Activated CD8-positive, alpha-beta T cell treated with anti-CD3 and anti-CD28 coated beads for 36 hours (primary cell): Measurements from ENCODE around the gene ARHGEF19. TPM values are rescaled to one million over a fixed set of nuclear protein-coding genes. Genes with fewer than 3 reads are reported as not detected.
A peak's percentile ranks its signal among the peaks of the same experiment; 100 is the strongest.
"Not testable (repeated sequence)": the region's sequence is repeated elsewhere in the genome, so short reads cannot be mapped to it uniquely, and the experiment has no call there.

Source experiments
- ATAC-seq: fragments of 200-7000 bp; cut with Tn5 transposase; one replicate; pipeline ENCODE4 v1.10.0; 2021; ENCODE audit warnings: mild to moderate bottlenecking, moderate library complexity
- CTCF ChIA-PET: fragments of 350-600 bp; sonication (Branson Sonifier 250); formaldehyde crosslinking; loops from one replicate; lab custom pipeline; 2021; ENCODE audit warnings: antibody characterized with exemption; lab: Charles Lee
- POLR2A ChIA-PET: fragments of 350-600 bp; sonication (Branson Sonifier 250); formaldehyde crosslinking; loops from one replicate; lab custom pipeline; 2021; ENCODE audit warnings: antibody characterized with exemption; lab: Charles Lee
- DNase-seq: peaks from one replicate; pipeline ENCODE4 v3.0.0-alpha.2; 2020
- H3K27ac Mint-ChIP-seq: one replicate; pipeline ENCODE4 v1.8.0; 2021; ENCODE audit warnings: mild to moderate bottlenecking, mixed read lengths
- H3K27me3 Mint-ChIP-seq: one replicate; pipeline ENCODE4 v1.8.0; 2021; ENCODE audit warnings: mixed read lengths
- H3K36me3 Mint-ChIP-seq: one replicate; pipeline ENCODE4 v1.8.0; 2021; ENCODE audit warnings: low read depth, mixed read lengths
- H3K4me1 Mint-ChIP-seq: one replicate; pipeline ENCODE4 v1.8.0; 2021; ENCODE audit warnings: low read depth, mixed read lengths
- H3K4me3 Mint-ChIP-seq: one replicate; pipeline ENCODE4 v1.8.0; 2021; ENCODE audit warnings: mild to moderate bottlenecking, moderate library complexity, mixed read lengths
- H3K9me3 Mint-ChIP-seq: one replicate; pipeline ENCODE4 v1.8.0; 2021; ENCODE audit warnings: mixed read lengths
- intact Hi-C: fragments of 100-400 bp; cut with micrococcal nuclease; formaldehyde crosslinking; loops from one replicate; pipeline ENCODE4 v1.10.0; 2022
- total RNA-seq, 2 experiments: library from RNA; stranded (reverse); gene quantifications; one replicate each; pipeline ENCODE4 v1.2.3, GENCODE V29; 2021
- TF ChIP-seq, protein P1 (sequence below): fragments of 200-600 bp; IDR thresholded peaks from one replicate; pipeline ENCODE4 v1.8.0; 2022; ENCODE audit warnings: antibody characterized with exemption, mild to moderate bottlenecking

ARHGEF19 gene
- total RNA-seq, result 1 to 10 TPM; 5.7 to 7.4 TPM

GRCh38 chr1:16212251-16212961, at the start of gene ARHGEF19:
Gene ARHGEF19, minus strand, starts transcription at chr1:16212652. Its CDS starts 3,598 bp downstream, at chr1:16209054.
- no peak for ATAC-seq
- H3K36me3 Mint-ChIP-seq, result no peaks in the 10 kb centered on the region
- no peak within 1 kb of the TSS for H3K4me3 Mint-ChIP-seq
- H3K27ac Mint-ChIP-seq, result no peak within 1 kb of the TSS
- intact Hi-C loops, result no loop called here
- no peaks in the 10 kb centered on the region for H3K9me3 Mint-ChIP-seq
- peaks cover 15% of the 10 kb centered on the region for H3K4me1 Mint-ChIP-seq
- DNase-seq, result no peak
- CTCF ChIA-PET, result interaction anchor here (1.0 kb wide), 1 partner anchor 8 kb away, joined by 3 read pairs; no protein-coding TSS in a partner anchor
- TF ChIP-seq, protein P1, sequence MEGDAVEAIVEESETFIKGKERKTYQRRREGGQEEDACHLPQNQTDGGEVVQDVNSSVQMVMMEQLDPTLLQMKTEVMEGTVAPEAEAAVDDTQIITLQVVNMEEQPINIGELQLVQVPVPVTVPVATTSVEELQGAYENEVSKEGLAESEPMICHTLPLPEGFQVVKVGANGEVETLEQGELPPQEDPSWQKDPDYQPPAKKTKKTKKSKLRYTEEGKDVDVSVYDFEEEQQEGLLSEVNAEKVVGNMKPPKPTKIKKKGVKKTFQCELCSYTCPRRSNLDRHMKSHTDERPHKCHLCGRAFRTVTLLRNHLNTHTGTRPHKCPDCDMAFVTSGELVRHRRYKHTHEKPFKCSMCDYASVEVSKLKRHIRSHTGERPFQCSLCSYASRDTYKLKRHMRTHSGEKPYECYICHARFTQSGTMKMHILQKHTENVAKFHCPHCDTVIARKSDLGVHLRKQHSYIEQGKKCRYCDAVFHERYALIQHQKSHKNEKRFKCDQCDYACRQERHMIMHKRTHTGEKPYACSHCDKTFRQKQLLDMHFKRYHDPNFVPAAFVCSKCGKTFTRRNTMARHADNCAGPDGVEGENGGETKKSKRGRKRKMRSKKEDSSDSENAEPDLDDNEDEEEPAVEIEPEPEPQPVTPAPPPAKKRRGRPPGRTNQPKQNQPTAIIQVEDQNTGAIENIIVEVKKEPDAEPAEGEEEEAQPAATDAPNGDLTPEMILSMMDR, result no peak
- H3K27me3 Mint-ChIP-seq, result no peaks in the 10 kb centered on the region
- POLR2A ChIA-PET, result no interaction called here

GRCh38 chr1:16262067-16262466, 49.6 kb upstream of the ARHGEF19 start:
- no peak overlapping the region for H3K27ac Mint-ChIP-seq
- DNase-seq, result no peak
- H3K4me3 Mint-ChIP-seq, result no peak overlapping the region
- ChIA-PET POLR2A (no interaction called here), CTCF (interaction anchor here (1.2 kb wide), 1 partner anchor 447 kb away, joined by 4 read pairs; no protein-coding TSS in a partner anchor)
- intact Hi-C loops, result no loop called here
- H3K27me3 Mint-ChIP-seq, result no peaks in the 10 kb centered on the region
- H3K36me3 Mint-ChIP-seq, result no peaks in the 10 kb centered on the region
- peaks cover 6% of the 10 kb centered on the region for H3K4me1 Mint-ChIP-seq
- ATAC-seq, result no peak
- TF ChIP-seq, protein P1, result no peak
- no peaks in the 10 kb centered on the region for H3K9me3 Mint-ChIP-seq

GRCh38 chr1:16260814-16261213, 48.4 kb upstream of the ARHGEF19 start:
- CTCF ChIA-PET, result interaction anchor here (1.0 kb wide), 1 partner anchor 469 kb away, joined by 3 read pairs; no protein-coding TSS in a partner anchor
- Mint-ChIP-seq H3K36me3 (peaks cover 2% of the 10 kb centered on the region), H3K27ac (no peak overlapping the region), H3K27me3 (no peaks in the 10 kb centered on the region), H3K4me1 (no peaks in the 10 kb centered on the region), H3K4me3 (no peak overlapping the region), H3K9me3 (no peaks in the 10 kb centered on the region)
- DNase-seq, result no peak
- ATAC-seq, result no peak
- intact Hi-C loops, result no loop called here
- TF ChIP-seq, protein P1, result no peak
- POLR2A ChIA-PET, result no interaction called here

DNA sequence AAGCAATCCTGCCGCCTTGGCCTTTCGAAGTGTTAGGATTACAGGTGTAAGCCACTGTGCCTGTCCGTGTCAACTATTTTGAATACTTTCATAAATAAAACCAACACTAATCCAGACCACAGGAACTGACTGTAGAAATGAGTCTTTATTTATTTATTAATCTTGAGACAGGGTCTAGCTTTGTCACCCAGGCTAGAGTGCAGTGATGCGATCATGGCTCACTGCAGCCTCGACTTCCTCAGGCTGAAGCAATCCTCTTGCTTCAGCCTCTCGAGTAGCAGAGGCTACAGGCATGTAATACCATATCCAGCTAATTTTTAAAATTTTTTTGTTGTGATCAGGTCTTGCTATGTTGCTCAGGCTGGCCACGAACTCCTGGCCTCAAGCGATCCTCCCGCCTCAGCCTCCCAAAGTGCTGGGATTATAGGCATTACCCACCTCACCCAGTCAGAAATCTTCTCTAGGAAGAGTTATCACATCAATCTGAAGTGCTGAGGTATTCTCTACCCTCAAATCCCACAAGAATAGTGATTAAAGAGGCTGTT, 46.2 kb upstream of the ARHGEF19 start:
- CTCF ChIA-PET, result interaction anchor here (0.8 to 1.4 kb wide), 4 partner anchors 9 to 15 kb away, joined by 3 to 5 read pairs (median 4); no protein-coding TSS in a partner anchor
- intact Hi-C loops, result no loop called here
- Mint-ChIP-seq H3K36me3 (peaks cover 2% of the 10 kb centered on the region), H3K27ac (peak overlapping the region; percentile 57), H3K9me3 (no peaks in the 10 kb centered on the region), H3K27me3 (no peaks in the 10 kb centered on the region), H3K4me1 (peaks cover 8% of the 10 kb centered on the region), H3K4me3 (no peak overlapping the region)
- DNase-seq (no peak), ATAC-seq (no peak)
- POLR2A ChIA-PET, result interaction anchor here (0.7 kb wide), 1 partner anchor 127 kb away, joined by 3 read pairs; no protein-coding TSS in a partner anchor
- TF ChIP-seq, protein P1, result no peak

DNA sequence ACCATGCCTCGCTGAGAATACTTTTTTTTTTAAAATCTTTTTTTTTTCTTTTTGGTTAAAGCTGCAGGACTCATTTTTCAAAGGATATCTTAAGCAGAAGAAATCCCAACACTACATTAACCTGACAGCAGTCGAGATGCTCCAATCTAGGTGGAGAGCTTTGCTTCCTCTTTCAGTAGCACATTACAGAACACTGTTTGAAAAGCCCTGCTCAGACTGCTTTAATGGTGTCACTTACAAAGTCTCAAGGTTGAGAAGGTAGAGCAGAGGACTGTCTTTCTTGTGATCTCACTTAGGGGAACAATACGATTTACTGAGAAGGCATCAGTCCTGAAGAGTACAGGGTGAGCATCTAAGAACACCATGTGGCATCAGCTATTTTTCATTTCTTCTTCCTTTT, 45.5 kb upstream of the ARHGEF19 start:
- ChIA-PET CTCF (interaction anchor here (0.8 to 1.4 kb wide), 4 partner anchors 9 to 15 kb away, joined by 3 to 5 read pairs (median 4); no protein-coding TSS in a partner anchor), POLR2A (interaction anchor here (0.7 kb wide), 1 partner anchor 128 kb away, joined by 3 read pairs; no protein-coding TSS in a partner anchor)
- DNase-seq, result no peak
- intact Hi-C loops, result no loop called here
- Mint-ChIP-seq H3K27ac (no peak overlapping the region), H3K9me3 (no peaks in the 10 kb centered on the region), H3K36me3 (peaks cover 2% of the 10 kb centered on the region), H3K4me1 (peaks cover 8% of the 10 kb centered on the region), H3K4me3 (no peak overlapping the region), H3K27me3 (no peaks in the 10 kb centered on the region)
- TF ChIP-seq, protein P1, result no peak
- ATAC-seq, result no peak

DNA sequence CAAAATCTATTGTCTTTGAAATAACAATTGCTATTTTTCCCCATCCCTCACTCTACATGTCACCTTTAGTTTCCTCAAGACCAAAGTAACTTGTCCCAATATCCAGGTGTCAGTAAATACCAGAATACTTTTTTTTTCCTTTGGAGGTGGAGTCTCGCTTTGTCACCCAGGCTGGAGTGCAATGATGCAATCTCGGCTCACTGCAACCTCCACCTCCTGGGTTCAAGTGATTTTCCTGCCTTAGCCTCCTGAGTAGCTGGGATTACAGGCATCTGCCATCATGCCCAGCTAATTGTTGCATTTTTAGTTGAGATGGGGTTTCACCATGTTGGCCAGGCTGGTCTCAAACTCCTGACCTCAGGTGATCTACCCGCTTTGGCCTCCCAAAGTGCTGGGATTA, 45.1 kb upstream of the ARHGEF19 start:
- POLR2A ChIA-PET, intact Hi-C loops, H3K4me1 Mint-ChIP-seq, H3K27me3 Mint-ChIP-seq, ATAC-seq, H3K27ac Mint-ChIP-seq, DNase-seq, H3K9me3 Mint-ChIP-seq, H3K4me3 Mint-ChIP-seq, H3K36me3 Mint-ChIP-seq: not testable (repeated sequence)
- CTCF ChIA-PET, result interaction anchor here (1.1 to 1.4 kb wide), 3 partner anchors 8 to 14 kb away, joined by 4 to 5 read pairs (median 4); no protein-coding TSS in a partner anchor
